ENCODE results near the gene RPA3. TPM values are rescaled to one million over a fixed set of nuclear protein-coding genes. Genes with fewer than 3 reads are reported as not detected.
A peak's percentile ranks its signal among the peaks of the same experiment; 100 is the strongest.

Gene RPA3
- total and polyA plus RNA-seq, 9 of the 15 experiments (the other 6 are each of a cell fraction or from before 2014, with no cell fraction given) = 68.5 to 265 (median 125) TPM

GRCh38 chr7:7640221-7641128, 77.9 kb downstream of the RPA3 start, which contains the start of gene UMAD1 (continued):
- TF ChIP-seq TAF9B (IDR thresholded peaks at IDR 0.05; ENCODE audit: partially characterized antibody) (peak; percentile 53), PML (IDR thresholded peaks at IDR 0.05; ENCODE audit: low read length) (peak; percentile 31; the same call in 1 of the 2 replicates), BCOR (IDR thresholded peaks at IDR 0.05) (peak; percentile 72), FIP1L1 (IDR thresholded peaks at IDR 0.05; ENCODE audit: low read depth, low read length, poor library complexity, severe bottlenecking) (peak; percentile 64), FOXA1 (IDR thresholded peaks at IDR 0.05; ENCODE audit: borderline replicate concordance) (no peak), ZFP1 (CRISPR knock-in tag; IDR thresholded peaks at IDR 0.05) (no peak), PTBP1 (IDR thresholded peaks at IDR 0.05; ENCODE audit: low read depth, low read length) (no peak), PRMT5 (CRISPR knock-in tag; IDR thresholded peaks at IDR 0.05) (no peak), SLC30A9 (CRISPR knock-in tag; IDR thresholded peaks at IDR 0.05) (no peak), EP400 (IDR thresholded peaks at IDR 0.05) (peak; percentile 90), SUPT5H (IDR thresholded peaks at IDR 0.05) (peak; percentile 87), XRCC3 (IDR thresholded peaks at IDR 0.05) (no peak), MTA2 (IDR thresholded peaks at IDR 0.05; ENCODE audit: low read depth) (peak; percentile 58; the same call in 1 of the 2 replicates), GATA2 (CRISPR knock-in tag; IDR thresholded peaks at IDR 0.05) (no peak; the same call in 1 of the 2 replicates), ZBED1 (IDR thresholded peaks at IDR 0.05) (no peak), SIN3A (IDR thresholded peaks at IDR 0.05; ENCODE audit: borderline replicate concordance in 2 of 2, control insufficient read depth in 1 of 2, low read depth in 2 of 2, low read length in 2 of 2) (peak in 1 of 2 experiments; percentile 91; a peak in 3 of 4 replicates), FOXJ3 (CRISPR knock-in tag; IDR thresholded peaks at IDR 0.05) (no peak), RCOR1 (IDR thresholded peaks at IDR 0.05; ENCODE audit: borderline replicate concordance in 1 of 2, low read depth in 2 of 2, low read length in 2 of 2) (peak; percentile 54 to 61; a peak in 1 of 4 replicates), ZNF121 (CRISPR knock-in tag; conservative IDR thresholded peaks at IDR 0.05) (no peak), NR4A1 (CRISPR knock-in tag; IDR thresholded peaks at IDR 0.05) (0 out of 2 replicates have a peak, but pooled peaks have one; percentile 42), NR4A1 (tag; IDR thresholded peaks at IDR 0.05) (no peak)
- TF ChIP-seq, protein P1, sequence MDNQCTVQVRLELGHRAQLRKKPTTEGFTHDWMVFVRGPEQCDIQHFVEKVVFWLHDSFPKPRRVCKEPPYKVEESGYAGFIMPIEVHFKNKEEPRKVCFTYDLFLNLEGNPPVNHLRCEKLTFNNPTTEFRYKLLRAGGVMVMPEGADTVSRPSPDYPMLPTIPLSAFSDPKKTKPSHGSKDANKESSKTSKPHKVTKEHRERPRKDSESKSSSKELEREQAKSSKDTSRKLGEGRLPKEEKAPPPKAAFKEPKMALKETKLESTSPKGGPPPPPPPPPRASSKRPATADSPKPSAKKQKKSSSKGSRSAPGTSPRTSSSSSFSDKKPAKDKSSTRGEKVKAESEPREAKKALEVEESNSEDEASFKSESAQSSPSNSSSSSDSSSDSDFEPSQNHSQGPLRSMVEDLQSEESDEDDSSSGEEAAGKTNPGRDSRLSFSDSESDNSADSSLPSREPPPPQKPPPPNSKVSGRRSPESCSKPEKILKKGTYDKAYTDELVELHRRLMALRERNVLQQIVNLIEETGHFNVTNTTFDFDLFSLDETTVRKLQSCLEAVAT (IDR thresholded peaks at IDR 0.05) = peak; percentile 6 to 75; a peak in 1 of 4 replicates
- TF ChIP-seq, protein P2, sequence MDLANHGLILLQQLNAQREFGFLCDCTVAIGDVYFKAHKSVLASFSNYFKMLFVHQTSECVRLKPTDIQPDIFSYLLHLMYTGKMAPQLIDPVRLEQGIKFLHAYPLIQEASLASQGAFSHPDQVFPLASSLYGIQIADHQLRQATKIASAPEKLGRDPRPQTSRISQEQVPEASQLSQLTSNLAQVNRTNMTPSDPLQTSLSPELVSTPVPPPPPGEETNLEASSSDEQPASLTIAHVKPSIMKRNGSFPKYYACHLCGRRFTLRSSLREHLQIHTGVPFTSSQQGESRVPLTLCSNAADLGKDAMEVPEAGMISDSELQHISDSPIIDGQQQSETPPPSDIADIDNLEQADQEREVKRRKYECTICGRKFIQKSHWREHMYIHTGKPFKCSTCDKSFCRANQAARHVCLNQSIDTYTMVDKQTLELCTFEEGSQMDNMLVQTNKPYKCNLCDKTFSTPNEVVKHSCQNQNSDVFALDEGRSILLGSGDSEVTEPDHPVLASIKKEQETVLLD (IDR thresholded peaks at IDR 0.05) = peak; percentile 87
- TF ChIP-seq, protein P3, sequence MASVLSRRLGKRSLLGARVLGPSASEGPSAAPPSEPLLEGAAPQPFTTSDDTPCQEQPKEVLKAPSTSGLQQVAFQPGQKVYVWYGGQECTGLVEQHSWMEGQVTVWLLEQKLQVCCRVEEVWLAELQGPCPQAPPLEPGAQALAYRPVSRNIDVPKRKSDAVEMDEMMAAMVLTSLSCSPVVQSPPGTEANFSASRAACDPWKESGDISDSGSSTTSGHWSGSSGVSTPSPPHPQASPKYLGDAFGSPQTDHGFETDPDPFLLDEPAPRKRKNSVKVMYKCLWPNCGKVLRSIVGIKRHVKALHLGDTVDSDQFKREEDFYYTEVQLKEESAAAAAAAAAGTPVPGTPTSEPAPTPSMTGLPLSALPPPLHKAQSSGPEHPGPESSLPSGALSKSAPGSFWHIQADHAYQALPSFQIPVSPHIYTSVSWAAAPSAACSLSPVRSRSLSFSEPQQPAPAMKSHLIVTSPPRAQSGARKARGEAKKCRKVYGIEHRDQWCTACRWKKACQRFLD (CRISPR knock-in tag; IDR thresholded peaks at IDR 0.05) = peak; percentile 80; the same call in 1 of the 2 replicates
